GM23248 (cell line): ENCODE measurements around the gene TOP2A. TPM values are rescaled to one million over a fixed set of nuclear protein-coding genes. Genes with fewer than 3 reads are reported as not detected.

Experiments
- DNase-seq: peaks from one replicate; pipeline ENCODE4 v3.0.0-alpha.2; 2015
- H2AFZ ChIP-seq: fragments of 200-600 bp; sonication (generic); 2 replicates; pipeline ENCODE4 v1.6.1; 2016; ENCODE audit warnings: antibody characterized with exemption
- H3F3A ChIP-seq: fragments of 200-600 bp; sonication (generic); 2 replicates; pipeline ENCODE4 v1.6.1; 2016; ENCODE audit warnings: mild to moderate bottlenecking, antibody characterized with exemption, mixed run types; ENCODE audit not compliant: insufficient read depth
- H3K27ac ChIP-seq: fragments of 200-600 bp; sonication (generic); 2 replicates; pipeline ENCODE4 v1.5.1; 2016; ENCODE audit warnings: mild to moderate bottlenecking
- H3K27me3 ChIP-seq: fragments of 200-600 bp; sonication (generic); replicated peaks from 2 replicates; pipeline ENCODE4 v1.6.1; 2016; ENCODE audit warnings: mild to moderate bottlenecking; ENCODE audit not compliant: insufficient read depth
- H3K36me3 ChIP-seq: fragments of 200-600 bp; sonication (generic); 2 replicates; pipeline ENCODE4 v1.6.1; 2016; ENCODE audit warnings: low read depth, mild to moderate bottlenecking
- H3K4me1 ChIP-seq: fragments of 200-600 bp; sonication (generic); 2 replicates; pipeline ENCODE4 v1.6.1; 2016; ENCODE audit warnings: mild to moderate bottlenecking; ENCODE audit not compliant: insufficient read depth
- H3K4me2 ChIP-seq: fragments of 200-600 bp; sonication (generic); one replicate; pipeline ENCODE4 v1.6.1; 2016; ENCODE audit warnings: mild to moderate bottlenecking; ENCODE audit not compliant: unreplicated experiment
- H3K4me3 ChIP-seq: fragments of 200-600 bp; sonication (generic); 2 replicates; pipeline ENCODE4 v1.5.1; 2016; ENCODE audit warnings: mild to moderate bottlenecking
- H3K79me2 ChIP-seq: fragments of 200-600 bp; sonication (generic); 2 replicates; pipeline ENCODE4 v1.6.1; 2016; ENCODE audit warnings: mild to moderate bottlenecking; ENCODE audit not compliant: insufficient read depth
- H3K9ac ChIP-seq: fragments of 200-600 bp; sonication (generic); 2 replicates; pipeline ENCODE4 v1.6.1; 2016; ENCODE audit warnings: mild to moderate bottlenecking
- H3K9me2 ChIP-seq: fragments of 200-600 bp; sonication (generic); 2 replicates; pipeline ENCODE4 v1.6.1; 2016; ENCODE audit warnings: mixed run types, mild to moderate bottlenecking, moderate library complexity; ENCODE audit not compliant: insufficient read depth
- H3K9me3 ChIP-seq: fragments of 200-600 bp; sonication (generic); one replicate; pipeline ENCODE4 v1.6.1; 2017; ENCODE audit warnings: low read depth
- H4K20me1 ChIP-seq: fragments of 200-600 bp; sonication (generic); 2 replicates; pipeline ENCODE4 v1.6.0; 2016; ENCODE audit not compliant: insufficient read depth
- EZH2 ChIP-seq: fragments of 200-600 bp; sonication (generic); IDR thresholded peaks from 2 replicates; pipeline ENCODE4 v1.6.1; 2018; ENCODE audit warnings: antibody characterized with exemption, mild to moderate bottlenecking; ENCODE audit not compliant: insufficient read depth, poor library complexity, severe bottlenecking
- EZH2phosphoT487 ChIP-seq: fragments of 200-600 bp; sonication (generic); IDR thresholded peaks from 2 replicates; pipeline ENCODE4 v1.6.1; 2018; ENCODE audit warnings: antibody characterized with exemption, moderate library complexity, mild to moderate bottlenecking, low read depth; ENCODE audit not compliant: insufficient read depth
- WGBS, 2 experiments: methylation state at CpG; one replicate each; pipeline ENCODE4 v1.1.6; 2015 to 2017; ENCODE audit warnings: low lambda C conversion rate in 2 of 2, low coverage in 1 of 2; ENCODE audit errors: missing lambda C conversion rate in 2 of 2; 5-methylcytosine and 5-hydroxymethylcytosine counted together
- in situ Hi-C: fragments of 300-500 bp; cut with MboI; formaldehyde crosslinking; loops from 2 replicates; pipeline ENCODE4 v1.15.0; 2020
- polyA plus RNA-seq: library from polyadenylated mRNA; unstranded; fragments of >200 nt; fragmentation: Nextera tagmentation; extraction: Ambion mirVana; gene quantifications from 2 replicates; pipeline ENCODE4 v1.2.1, GENCODE V29; 2016
- total RNA-seq: library from RNA; depleted of rRNA; stranded (reverse); fragments of >200 nt; shearing (Covaris generic); gene quantifications from 2 replicates; pipeline ENCODE4 v1.2.3, GENCODE V29; 2014

Gene TOP2A
- total and polyA plus RNA-seq, 2 experiments from 2014 or later = 47.0 to 71.4 TPM

DNA sequence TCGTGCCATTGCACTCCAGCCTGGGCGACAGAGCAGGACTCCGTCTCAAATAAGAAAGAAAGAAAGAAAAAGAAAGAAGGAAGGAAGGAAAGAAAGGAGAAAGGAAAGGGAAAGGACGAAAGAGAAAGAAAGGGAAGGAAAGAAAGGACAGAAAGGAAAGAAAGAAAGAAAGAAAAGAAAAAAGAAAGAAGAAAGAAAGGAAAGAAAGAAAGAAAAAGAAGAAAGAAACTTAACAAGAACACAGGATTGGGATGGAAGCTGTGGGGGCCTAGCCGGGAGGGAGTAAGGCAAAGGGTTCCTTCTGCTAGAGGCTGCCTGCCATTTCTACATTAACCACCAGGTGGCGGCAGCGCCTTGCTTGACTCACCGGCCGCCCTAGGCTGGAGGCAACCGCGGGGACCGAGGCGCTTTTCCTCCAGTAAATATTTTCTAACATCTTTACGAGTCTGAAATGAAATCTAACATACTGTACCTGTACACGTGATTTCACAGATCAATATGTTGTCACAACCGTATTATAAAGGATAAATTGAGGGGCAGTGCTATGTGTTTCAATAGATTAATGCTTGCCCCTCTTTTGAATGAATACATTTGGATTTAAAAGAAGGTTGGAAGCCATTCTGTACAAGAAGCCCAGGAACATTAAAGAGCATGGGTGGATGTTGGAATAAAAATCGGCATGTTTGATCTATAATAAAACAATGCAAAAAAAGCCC lies 59.2 kb downstream of the TOP2A start:
- Histone ChIP-seq H3K9me3 (no peaks in the 10 kb centered on the region), H3K27me3 (no peaks in the 10 kb centered on the region), H4K20me1 (no peaks in the 10 kb centered on the region), H3K36me3 (no peaks in the 10 kb centered on the region), H3K9ac (peak overlapping the region; percentile 71), H2AFZ (peak overlapping the region; percentile 73), H3K4me2 (peak overlapping the region; percentile 76), H3K4me1 (no peaks in the 10 kb centered on the region), H3K9me2 (no peaks in the 10 kb centered on the region), H3K27ac (peak overlapping the region; percentile 63), H3K4me3 (peak overlapping the region; percentile 48), H3F3A (peaks cover 13% of the 10 kb centered on the region), H3K79me2 (no peaks in the 10 kb centered on the region)
- 7 to 15% methylated on average over 16 to 17 of the region's 17 CpGs for WGBS, 2 experiments
- TF ChIP-seq EZH2phosphoT487 (no peak), EZH2 (no peak)
- peak; percentile 90 for DNase-seq
- in situ Hi-C loops = loop anchor here (10.0 to 25.0 kb wide), 2 partner anchors 54 to 429 kb away; partner anchors contain the start of genes KRT27, KRT28 and RARA

DNA sequence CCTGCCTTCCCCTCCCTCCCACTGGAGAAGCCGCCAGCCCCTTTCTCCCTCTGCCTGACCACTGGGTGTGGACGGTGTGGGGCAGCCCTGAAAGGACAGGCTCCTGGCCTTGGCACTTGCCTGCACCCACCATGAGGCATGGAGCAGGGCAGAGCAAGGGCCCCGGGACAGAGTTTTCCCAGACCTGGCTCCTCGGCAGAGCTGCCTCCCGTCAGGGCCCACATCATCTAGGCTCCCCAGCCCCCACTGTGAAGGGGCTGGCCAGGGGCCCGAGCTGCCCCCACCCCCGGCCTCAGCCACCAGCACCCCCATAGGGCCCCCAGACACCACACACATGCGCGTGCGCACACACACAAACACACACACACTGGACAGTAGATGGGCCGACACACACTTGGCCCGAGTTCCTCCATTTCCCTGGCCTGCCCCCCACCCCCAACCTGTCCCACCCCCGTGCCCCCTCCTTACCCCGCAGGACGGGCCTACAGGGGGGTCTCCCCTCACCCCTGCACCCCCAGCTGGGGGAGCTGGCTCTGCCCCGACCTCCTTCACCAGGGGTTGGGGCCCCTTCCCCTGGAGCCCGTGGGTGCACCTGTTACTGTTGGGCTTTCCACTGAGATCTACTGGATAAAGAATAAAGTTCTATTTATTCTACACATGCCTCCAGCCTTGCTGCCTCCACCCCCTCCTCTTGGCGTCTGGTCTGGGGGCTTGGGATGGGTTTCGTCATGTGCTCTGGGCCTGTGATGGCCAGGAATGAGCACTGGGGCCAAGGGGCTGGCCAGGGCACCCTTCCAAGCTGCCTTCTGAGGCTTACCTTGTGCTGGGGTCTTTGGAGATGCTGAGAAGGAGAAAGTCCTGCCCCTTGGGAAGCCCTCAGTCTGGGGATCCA lies 60.5 kb downstream of the TOP2A start:
- H3K79me2 ChIP-seq = no peaks in the 10 kb centered on the region
- H3K4me2 ChIP-seq = no peak overlapping the region
- peaks cover 8% of the 10 kb centered on the region; the same call in 1 of the 2 replicates for H3K36me3 ChIP-seq
- peak overlapping the region; percentile 71; the same call in 1 of the 2 replicates for H3K9ac ChIP-seq
- no peaks in the 10 kb centered on the region for H3K9me2 ChIP-seq
- no peak overlapping the region for H3K4me3 ChIP-seq
- in situ Hi-C loops = loop anchor here (10.0 to 25.0 kb wide), 2 partner anchors 52 to 430 kb away; partner anchors contain the start of genes KRT27, KRT28 and RARA
- no peaks in the 10 kb centered on the region for H3K9me3 ChIP-seq
- peak overlapping the region; percentile 19; the same call in 1 of the 2 replicates for H3K27ac ChIP-seq
- no peaks in the 10 kb centered on the region for H4K20me1 ChIP-seq
- TF ChIP-seq EZH2phosphoT487 (no peak), EZH2 (no peak)
- H3K4me1 ChIP-seq = no peaks in the 10 kb centered on the region
- WGBS, 2 experiments = 69 to 71% methylated on average over 8 to 19 of the region's 19 CpGs
- H3K27me3 ChIP-seq = no peaks in the 10 kb centered on the region
- peaks cover 20% of the 10 kb centered on the region for H3F3A ChIP-seq
- no peak overlapping the region for H2AFZ ChIP-seq
- DNase-seq = no peak

DNA sequence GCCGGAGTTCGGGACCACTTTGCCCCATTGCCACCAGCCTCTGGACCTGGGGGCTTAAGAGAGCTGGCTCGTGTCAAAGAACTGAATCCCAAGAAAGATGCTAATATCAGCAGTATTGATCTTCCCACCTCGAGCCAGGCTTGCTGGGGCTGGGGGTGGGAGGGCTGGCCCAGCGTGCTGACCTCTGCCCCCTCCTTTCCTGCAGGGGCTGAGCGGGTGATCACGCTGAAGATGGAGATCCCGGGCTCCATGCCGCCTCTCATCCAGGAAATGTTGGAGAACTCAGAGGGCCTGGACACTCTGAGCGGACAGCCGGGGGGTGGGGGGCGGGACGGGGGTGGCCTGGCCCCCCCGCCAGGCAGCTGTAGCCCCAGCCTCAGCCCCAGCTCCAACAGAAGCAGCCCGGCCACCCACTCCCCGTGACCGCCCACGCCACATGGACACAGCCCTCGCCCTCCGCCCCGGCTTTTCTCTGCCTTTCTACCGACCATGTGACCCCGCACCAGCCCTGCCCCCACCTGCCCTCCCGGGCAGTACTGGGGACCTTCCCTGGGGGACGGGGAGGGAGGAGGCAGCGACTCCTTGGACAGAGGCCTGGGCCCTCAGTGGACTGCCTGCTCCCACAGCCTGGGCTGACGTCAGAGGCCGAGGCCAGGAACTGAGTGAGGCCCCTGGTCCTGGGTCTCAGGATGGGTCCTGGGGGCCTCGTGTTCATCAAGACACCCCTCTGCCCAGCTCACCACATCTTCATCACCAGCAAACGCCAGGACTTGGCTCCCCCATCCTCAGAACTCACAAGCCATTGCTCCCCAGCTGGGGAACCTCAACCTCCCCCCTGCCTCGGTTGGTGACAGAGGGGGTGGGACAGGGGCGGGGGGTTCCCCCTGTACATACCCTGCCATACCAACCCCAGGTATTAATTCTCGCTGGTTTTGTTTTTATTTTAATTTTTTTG lies 61.6 kb downstream of the TOP2A start:
- Histone ChIP-seq H3K9ac (no peak overlapping the region), H2AFZ (no peak overlapping the region), H4K20me1 (no peaks in the 10 kb centered on the region), H3F3A (peaks cover 20% of the 10 kb centered on the region), H3K27me3 (no peaks in the 10 kb centered on the region), H3K4me3 (no peak overlapping the region), H3K4me2 (no peak overlapping the region), H3K36me3 (peaks cover 8% of the 10 kb centered on the region; the same call in 1 of the 2 replicates), H3K79me2 (peaks cover 3% of the 10 kb centered on the region; the same call in 1 of the 2 replicates), H3K9me2 (no peaks in the 10 kb centered on the region), H3K27ac (no peak overlapping the region), H3K9me3 (no peaks in the 10 kb centered on the region), H3K4me1 (no peaks in the 10 kb centered on the region)
- no peak for TF ChIP-seq EZH2
- no peak for TF ChIP-seq EZH2phosphoT487
- in situ Hi-C loops = loop anchor here (10.0 to 25.0 kb wide), 2 partner anchors 51 to 431 kb away; partner anchors contain the start of genes KRT27, KRT28 and RARA
- WGBS, 2 experiments = 80 to 88% methylated on average over 14 to 33 of the region's 33 CpGs
- DNase-seq = no peak
